Measurements from ENCODE around the gene TBC1D13. TPM values are rescaled to one million over a fixed set of nuclear protein-coding genes. Genes with fewer than 3 reads are reported as not detected.
"Not testable (repeated sequence)": the region's sequence is repeated elsewhere in the genome, so short reads cannot be mapped to it uniquely, and the experiment has no call there.

TBC1D13 gene
- total RNA-seq, 2 donors from 2014 or later = 15.7 to 16.9 TPM

DNA sequence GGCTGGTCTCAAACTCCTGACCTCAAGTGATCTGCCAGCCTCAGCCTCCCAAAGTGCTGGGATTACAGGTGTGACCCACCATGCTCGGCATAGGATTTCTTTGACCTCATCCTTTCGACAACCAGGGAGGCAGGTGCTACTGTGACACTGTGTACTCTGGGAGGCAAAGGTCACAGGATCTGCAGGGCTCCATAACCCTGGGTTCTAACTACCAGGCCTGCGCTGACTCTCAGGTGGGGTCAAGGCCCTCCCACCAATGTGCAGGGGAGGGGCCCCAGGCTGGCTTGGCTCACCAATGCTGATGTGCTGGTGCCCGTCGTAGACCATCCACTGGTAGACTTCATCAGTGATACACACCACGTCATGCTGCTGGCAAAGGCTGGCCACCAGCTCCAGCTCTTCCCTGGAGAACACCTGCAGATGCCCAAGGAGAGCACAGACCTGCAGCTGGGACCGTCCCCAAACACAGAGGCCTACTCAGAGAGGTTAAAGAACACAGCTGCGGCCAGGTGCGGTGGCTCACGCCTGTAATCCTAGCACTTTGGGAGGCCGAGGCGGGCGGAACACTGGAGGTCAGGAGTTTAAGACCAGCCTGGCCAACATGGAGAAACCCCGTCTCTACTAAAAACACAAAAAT, 49.6 kb downstream of the TBC1D13 start:
- ATAC-seq (no peak), DNase-seq (no peak)
- intact Hi-C loops (cut with DNase I) = no loop called here

GRCh38 chr9:128838338-128838737, 51.3 kb downstream of the TBC1D13 start:
- DNase-seq (no peak), ATAC-seq (no peak)
- intact Hi-C loops (cut with DNase I) = no loop called here

- intact Hi-C loops (cut with DNase I) = no loop called here
Observed at GRCh38 chr9:128840524-128840923, 53.5 kb downstream of the TBC1D13 start.

DNA sequence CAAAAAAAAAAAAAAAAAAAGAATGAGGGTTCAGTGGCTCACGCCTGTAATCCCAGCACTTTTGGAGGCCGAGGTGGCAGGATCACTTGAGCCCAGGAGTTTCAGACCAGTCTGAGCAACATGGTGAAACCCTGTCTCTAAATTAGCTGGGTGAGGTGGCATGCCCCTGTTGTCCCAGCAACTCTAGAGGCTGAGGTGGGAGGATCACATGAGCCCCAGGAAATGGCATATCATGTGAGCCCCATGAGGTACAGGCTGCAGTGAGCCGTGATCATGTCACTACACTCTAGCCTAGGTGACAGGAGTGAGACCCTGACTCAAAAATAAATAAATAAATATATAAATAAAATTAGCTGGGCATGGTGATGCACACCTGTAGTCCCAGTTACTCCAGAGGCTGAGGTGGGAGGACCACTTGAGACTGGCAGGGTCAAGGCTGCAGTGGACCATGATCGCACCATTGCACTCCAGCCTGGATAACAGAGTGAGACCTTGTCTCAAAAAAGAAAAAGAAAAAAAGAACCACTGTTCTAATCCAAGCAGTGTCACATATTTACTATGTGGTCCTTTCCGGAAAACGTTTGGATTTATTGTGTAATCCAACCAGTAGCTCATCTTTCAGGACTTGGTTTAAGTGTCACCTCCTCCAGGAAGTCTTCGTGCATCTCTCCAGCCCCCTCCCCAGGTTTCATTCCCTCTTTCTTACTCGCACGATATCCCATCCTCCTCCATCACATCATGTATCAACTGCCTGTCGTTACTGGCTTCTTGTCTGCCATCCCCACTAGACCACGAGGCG, 54.8 kb downstream of the TBC1D13 start:
- ATAC-seq = no peak
- no peak for DNase-seq
- intact Hi-C loops (cut with DNase I) = no loop called here

More at GRCh38 chr9:128840524-128840923, 53.5 kb downstream of the TBC1D13 start:
- ATAC-seq (no peak), DNase-seq (no peak)

GRCh38 chr9:128843171-128843570, 56.1 kb downstream of the TBC1D13 start:
- DNase-seq; intact Hi-C loops (cut with DNase I); ATAC-seq: not testable (repeated sequence)

DNA sequence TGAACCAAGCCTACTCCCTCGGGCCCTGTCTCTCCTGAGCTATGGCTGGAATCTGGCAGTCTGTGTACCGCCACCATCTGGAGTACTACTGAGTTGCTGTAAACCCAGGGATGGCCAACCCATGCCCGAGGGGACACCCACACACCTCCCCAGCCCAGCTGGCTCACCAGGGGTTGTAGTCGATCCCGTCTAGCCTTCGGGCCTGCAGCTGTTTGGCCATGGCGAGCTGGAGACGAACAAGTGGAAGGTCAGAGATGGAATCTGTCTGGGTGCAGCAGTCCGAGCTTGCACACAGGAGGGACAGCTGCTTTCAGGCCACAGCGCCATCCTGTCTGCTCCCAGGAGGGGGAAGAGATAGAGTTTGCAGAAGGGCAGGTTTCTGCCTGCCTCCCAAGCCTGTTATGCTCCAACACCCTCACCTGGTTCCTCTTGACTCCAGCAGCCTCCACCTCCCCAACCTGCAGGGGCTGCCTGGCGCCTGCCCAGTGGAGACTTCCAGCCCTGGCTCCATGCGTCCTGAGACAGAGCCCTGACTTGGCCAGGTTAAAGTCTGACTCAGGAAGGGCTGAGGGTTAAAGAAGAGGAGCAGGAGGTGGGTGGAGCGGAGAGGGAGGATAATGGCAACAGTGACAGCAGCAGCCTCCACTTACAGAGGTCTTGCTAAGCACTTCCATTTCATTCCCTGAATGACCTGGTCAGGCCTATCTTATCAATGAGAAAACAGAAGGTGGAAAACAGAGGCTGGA, 58.3 kb downstream of the TBC1D13 start:
- ATAC-seq (no peak), DNase-seq (no peak)
- intact Hi-C loops (cut with DNase I) = no loop called here

DNA sequence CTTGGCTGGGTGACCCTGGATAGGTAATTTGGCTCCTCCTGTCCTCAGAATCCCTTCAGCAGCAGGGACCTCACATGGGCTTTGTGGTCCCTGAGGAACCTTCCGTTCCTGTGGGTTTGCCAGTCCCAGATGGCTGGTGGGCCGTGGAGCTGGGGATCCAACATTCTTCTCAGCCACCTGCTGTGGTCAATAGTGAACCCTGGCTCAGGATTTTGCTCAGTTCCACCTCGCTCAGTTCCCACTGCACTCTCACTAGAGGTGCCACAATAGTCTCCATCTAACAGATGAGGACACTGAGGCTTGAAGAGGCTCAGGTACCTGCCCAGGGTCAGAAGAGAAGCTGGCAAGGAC, 59.6 kb downstream of the TBC1D13 start:
- DNase-seq = no peak
- no peak for ATAC-seq

GRCh38 chr9:128847803-128848202, 60.8 kb downstream of the TBC1D13 start:
- no peak for ATAC-seq
- intact Hi-C loops (cut with DNase I) = no loop called here

More for the DNA sequence above, 59.6 kb downstream of the TBC1D13 start:
- intact Hi-C loops (cut with DNase I) = no loop called here

DNA sequence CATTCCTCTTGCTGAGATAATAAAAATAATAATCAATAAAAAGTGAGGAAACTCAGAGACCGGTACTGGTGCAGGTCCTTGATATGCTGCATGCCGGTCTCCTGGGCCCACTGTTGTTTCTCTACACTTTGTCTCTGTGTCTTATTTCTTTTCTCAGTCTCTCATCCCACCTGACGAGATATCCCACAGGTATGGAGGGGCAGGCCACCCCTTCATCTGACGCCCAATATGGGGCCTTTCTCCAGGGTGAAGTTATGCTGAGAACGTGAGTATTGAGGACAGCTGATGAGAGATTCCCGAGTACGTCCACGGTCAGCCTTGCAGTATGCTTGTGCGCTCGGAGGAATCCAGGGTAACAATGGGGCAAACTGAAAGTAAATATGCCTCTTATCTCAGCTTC, 64.0 kb downstream of the TBC1D13 start:
- not testable (repeated sequence) for DNase-seq, ATAC-seq
- intact Hi-C loops (cut with DNase I) = loop anchor here in 1 of 2 donors (5.0 kb wide), 1 partner anchor 166 kb away; no protein-coding TSS in a partner anchor

More at GRCh38 chr9:128847803-128848202, 60.8 kb downstream of the TBC1D13 start:
- no peak for DNase-seq

DNA sequence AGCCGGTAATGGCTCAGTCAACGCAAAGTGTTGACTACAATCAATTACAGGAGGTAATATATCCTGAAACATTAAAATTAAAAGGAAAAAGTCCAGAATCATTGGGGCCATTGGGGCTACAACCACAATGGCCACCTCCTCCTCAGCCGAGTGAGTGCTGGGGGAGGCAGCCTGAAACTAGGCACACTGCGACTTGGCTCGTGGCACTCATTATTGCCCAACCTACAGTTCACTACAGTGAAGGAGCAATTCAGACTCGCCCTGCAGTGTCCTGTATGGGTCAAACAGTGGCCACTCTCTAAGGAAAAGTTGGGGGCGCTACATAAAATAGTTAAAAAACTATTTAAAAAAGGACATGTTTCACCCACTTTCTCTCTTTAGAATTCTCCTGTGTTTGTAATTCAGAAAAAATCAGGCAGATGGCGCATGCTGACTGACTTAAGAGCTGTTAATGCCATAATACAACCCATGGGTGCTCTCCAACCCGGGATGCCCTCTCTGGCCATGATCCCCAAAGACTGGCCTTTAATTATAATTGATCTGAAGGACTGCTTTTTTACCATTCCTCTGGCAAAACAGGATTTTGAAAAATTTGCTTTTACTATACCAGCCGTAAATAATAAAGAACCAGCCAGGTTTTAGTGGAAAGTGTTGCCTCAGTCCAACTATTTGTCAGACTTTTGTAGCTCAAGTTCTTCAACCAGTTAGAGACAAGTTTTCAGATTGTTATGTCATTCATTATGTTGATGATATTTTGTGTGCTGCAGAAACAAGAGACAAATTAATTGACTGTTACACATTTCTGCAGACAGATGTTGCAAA, 64.9 kb downstream of the TBC1D13 start:
- intact Hi-C loops (cut with DNase I) = loop anchor here in 1 of 2 donors (5.0 kb wide), 1 partner anchor 165 kb away; no protein-coding TSS in a partner anchor
- not testable (repeated sequence) for DNase-seq, ATAC-seq

GRCh38 chr9:128852646-128853045, 65.6 kb downstream of the TBC1D13 start:
- intact Hi-C loops (cut with DNase I) = loop anchor here in 1 of 2 donors (5.0 kb wide), 1 partner anchor 165 kb away; no protein-coding TSS in a partner anchor
- not testable (repeated sequence) for DNase-seq, ATAC-seq

DNA sequence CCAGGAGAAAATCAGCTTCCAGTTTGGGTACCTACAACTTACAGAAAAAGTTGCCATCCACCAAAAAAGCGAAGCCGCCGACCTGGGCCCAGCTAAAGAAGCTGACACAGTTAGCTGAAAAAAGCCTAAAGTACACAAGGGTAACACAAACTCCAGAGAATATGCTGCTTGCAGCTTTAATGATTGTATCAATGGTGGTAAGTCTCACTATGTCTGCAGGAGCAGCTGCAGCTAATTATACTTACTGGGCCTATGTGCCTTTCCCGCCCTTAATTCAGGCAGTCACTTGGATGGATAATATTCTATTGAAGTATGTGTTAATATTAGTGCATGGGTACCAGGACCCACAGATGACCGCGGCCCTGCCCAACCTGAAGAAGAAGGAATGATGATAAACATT, 67.4 kb downstream of the TBC1D13 start:
- not testable (repeated sequence) for ATAC-seq, DNase-seq
- intact Hi-C loops (cut with DNase I) = loop anchor here in 1 of 2 donors (5.0 kb wide), 1 partner anchor 163 kb away; no protein-coding TSS in a partner anchor

DNA sequence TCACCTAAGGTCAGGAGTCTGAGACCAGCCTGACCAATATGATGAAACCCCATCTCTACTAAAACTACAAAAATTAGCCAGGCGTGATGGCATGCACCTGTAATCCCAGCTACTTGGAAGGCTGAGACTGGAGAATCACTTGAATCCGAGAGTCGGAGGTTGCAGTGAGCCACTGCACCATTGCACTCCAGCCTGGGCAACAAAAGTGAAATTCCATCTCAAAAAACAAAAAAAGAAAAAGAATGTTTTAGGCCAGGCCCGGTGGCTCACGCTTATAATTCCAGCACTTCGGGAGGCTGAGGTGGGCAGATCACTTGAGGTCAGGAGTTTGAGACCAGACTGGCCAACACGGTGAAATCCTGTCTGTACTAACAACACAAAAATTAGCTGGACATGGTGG, 71.4 kb downstream of the TBC1D13 start:
- DNase-seq; intact Hi-C loops (cut with DNase I); ATAC-seq: not testable (repeated sequence)

Other genes starting within 250 kb of the TBC1D13 start
- 100 to 1,000 TPM; 277 to 336 TPM for gene SPTAN1, start 234.7 kb upstream of the TBC1D13 start, total RNA-seq
- gene DYNC2I2, start 130.4 kb upstream of the TBC1D13 start, total RNA-seq = 10 to 100 TPM; 12.8 to 20.3 TPM
- 100 to 1,000 TPM; 158 to 191 TPM for gene SET, start 98.0 kb upstream of the TBC1D13 start, total RNA-seq
- gene PKN3, start 84.8 kb upstream of the TBC1D13 start, total RNA-seq = 10 to 100 TPM in 1 of 2 donors, 1 to 10 TPM in 1; 6.2 to 11.2 TPM
- gene ZDHHC12, start 63.1 kb upstream of the TBC1D13 start, total RNA-seq = 10 to 100 TPM in 1 of 2 donors, 1 to 10 TPM in 1; 8.3 to 13.8 TPM
- gene ZER1, start 15.3 kb upstream of the TBC1D13 start, total RNA-seq = 10 to 100 TPM; 36.6 to 37.0 TPM
- 10 to 100 TPM; 58.5 to 61.8 TPM for gene ENDOG, start 31.2 kb downstream of the TBC1D13 start, total RNA-seq
- 10 to 100 TPM; 18.5 to 20.9 TPM for gene SPOUT1, start 42.5 kb downstream of the TBC1D13 start, total RNA-seq
- 10 to 100 TPM; 10.4 to 10.8 TPM for gene KYAT1, start 94.7 kb downstream of the TBC1D13 start, total RNA-seq
- gene LRRC8A, start 94.9 kb downstream of the TBC1D13 start, total RNA-seq = 10 to 100 TPM; 23.7 to 47.8 TPM
- 10 to 100 TPM; 21.4 to 28.2 TPM for gene PHYHD1, start 133.7 kb downstream of the TBC1D13 start, total RNA-seq
- 10 to 100 TPM in 1 of 2 donors, 1 to 10 TPM in 1; 9.3 to 11.3 TPM for gene DOLK, start 160.3 kb downstream of the TBC1D13 start, total RNA-seq
- gene NUP188, start 160.4 kb downstream of the TBC1D13 start, total RNA-seq = 10 to 100 TPM; 14.8 to 30.0 TPM
- gene SH3GLB2, start 241.1 kb downstream of the TBC1D13 start, total RNA-seq = 10 to 100 TPM; 35.5 to 39.6 TPM
- 10 to 100 TPM; 31.8 to 36.3 TPM for gene MIGA2, start 249.4 kb downstream of the TBC1D13 start, total RNA-seq